C1 segment of cervical spinal cord (tissue), 14 donors: ENCODE measurements around the gene TMEM50A.
"Not testable (repeated sequence)": the region's sequence is repeated elsewhere in the genome, so short reads cannot be mapped to it uniquely, and the experiment has no call there.

Experiments used
- DNase-seq, 14 donors: peaks; one replicate each; lab custom pipeline; 2025; lab: John Stamatoyannopoulos, UW

Gene TMEM50A

GRCh38 chr1:25387096-25387495 lies 49.0 kb downstream of the TMEM50A start:
- not testable (repeated sequence) for DNase-seq

GRCh38 chr1:25388691-25389090 lies 50.6 kb downstream of the TMEM50A start:
- DNase-seq: not testable (repeated sequence)

- DNase-seq: not testable (repeated sequence)
These were observed 51.6 kb downstream of the TMEM50A start for GRCh38 chr1:25389721-25390120.

GRCh38 chr1:25392841-25393240 lies 54.7 kb downstream of the TMEM50A start:
- DNase-seq: no peak

GRCh38 chr1:25397549-25397948 lies 59.4 kb downstream of the TMEM50A start:
- DNase-seq: not testable (repeated sequence)

- not testable (repeated sequence) for DNase-seq
These were observed 59.9 kb downstream of the TMEM50A start for GRCh38 chr1:25398079-25398478.

GRCh38 chr1:25402947-25403803 lies 65.0 kb downstream of the TMEM50A start:
- peak in 7 of 14 donors; percentile 1 to 27 (median 8) for DNase-seq

- not testable (repeated sequence) for DNase-seq
These were observed 67.7 kb downstream of the TMEM50A start for GRCh38 chr1:25405731-25406305.

GRCh38 chr1:25409641-25410427 lies 71.7 kb downstream of the TMEM50A start:
- DNase-seq: not testable (repeated sequence)
